SK-N-MC (cell line): ENCODE data around the gene HOXB4.

Source experiments
- DNase-seq: peaks from one replicate; pipeline ENCODE4 v3.0.0-alpha.2; 2011; ENCODE audit warnings: low read depth, low spot score
- H3K27ac ChIP-seq: fragments of 200-600 bp; sonication (generic); 2 replicates; pipeline ENCODE4 v1.5.1; 2016; ENCODE audit warnings: mixed run types
- H3K36me3 ChIP-seq: fragments of 200-600 bp; sonication (generic); 2 replicates; pipeline ENCODE4 v1.6.1; 2017; ENCODE audit warnings: antibody characterized with exemption, low read length, mixed read lengths; ENCODE audit not compliant: insufficient read depth
- H3K4me3 ChIP-seq: fragments of 200-600 bp; sonication (generic); 2 replicates; pipeline ENCODE4 v1.5.1; 2016
- H3K9ac ChIP-seq: fragments of 200-600 bp; sonication (generic); 2 replicates; pipeline ENCODE4 v1.8.0; 2017; ENCODE audit warnings: mixed run types, mixed read lengths; ENCODE audit not compliant: insufficient read length
- H3K9me3 ChIP-seq: fragments of 200-600 bp; sonication (generic); 2 replicates; pipeline ENCODE4 v1.6.1; 2017; ENCODE audit warnings: low read depth, mild to moderate bottlenecking, antibody characterized with exemption, low read length, moderate library complexity, mixed read lengths
- EZH2 ChIP-seq: fragments of 200-600 bp; sonication (generic); IDR thresholded peaks from one replicate; pipeline ENCODE4 v1.6.1; 2017; ENCODE audit warnings: antibody characterized with exemption
- FOXP2 ChIP-seq: optimal IDR thresholded peaks from 2 replicates; pipeline ENCODE3; 2011; ENCODE audit warnings: mild to moderate bottlenecking, moderate library complexity; ENCODE audit not compliant: insufficient read depth; ENCODE audit errors: extremely low read length, control extremely low read depth
- POLR2AphosphoS5 ChIP-seq: IDR thresholded peaks from 2 replicates; pipeline ENCODE4 v1.6.1; 2012; ENCODE audit warnings: mild to moderate bottlenecking, low read depth, low read length, borderline replicate concordance

The HOXB4 gene

DNA sequence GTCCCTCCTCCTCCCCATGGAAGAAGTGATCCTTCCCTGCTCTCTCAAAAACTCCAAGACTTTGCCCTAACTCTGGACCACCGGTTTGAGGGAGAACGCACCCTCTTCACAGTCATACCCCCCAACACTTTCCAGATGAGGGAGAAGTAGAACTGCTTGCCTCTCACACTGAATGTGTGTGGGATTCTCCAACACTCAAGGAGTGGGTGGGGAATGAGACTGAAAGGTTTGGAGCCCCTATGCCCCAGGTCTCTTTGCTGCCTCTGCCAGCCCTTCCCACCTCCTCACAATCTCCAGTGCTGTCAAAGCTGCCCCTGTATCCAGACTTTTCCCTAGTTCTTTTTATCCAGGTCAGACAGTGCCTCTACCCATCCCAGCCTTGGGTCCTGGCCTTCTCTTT lies 11.4 kb downstream of the HOXB4 start:
- Histone ChIP-seq H3K36me3 (0 out of 2 replicates have a peak, but pooled peaks cover under 1% of the 10 kb centered on the region), H3K27ac (no peak overlapping the region), H3K9ac (no peak overlapping the region), H3K9me3 (no peaks in the 10 kb centered on the region), H3K4me3 (no peak overlapping the region)
- TF ChIP-seq EZH2 (no peak), FOXP2 (no peak), POLR2AphosphoS5 (no peak)
- no peak for DNase-seq

DNA sequence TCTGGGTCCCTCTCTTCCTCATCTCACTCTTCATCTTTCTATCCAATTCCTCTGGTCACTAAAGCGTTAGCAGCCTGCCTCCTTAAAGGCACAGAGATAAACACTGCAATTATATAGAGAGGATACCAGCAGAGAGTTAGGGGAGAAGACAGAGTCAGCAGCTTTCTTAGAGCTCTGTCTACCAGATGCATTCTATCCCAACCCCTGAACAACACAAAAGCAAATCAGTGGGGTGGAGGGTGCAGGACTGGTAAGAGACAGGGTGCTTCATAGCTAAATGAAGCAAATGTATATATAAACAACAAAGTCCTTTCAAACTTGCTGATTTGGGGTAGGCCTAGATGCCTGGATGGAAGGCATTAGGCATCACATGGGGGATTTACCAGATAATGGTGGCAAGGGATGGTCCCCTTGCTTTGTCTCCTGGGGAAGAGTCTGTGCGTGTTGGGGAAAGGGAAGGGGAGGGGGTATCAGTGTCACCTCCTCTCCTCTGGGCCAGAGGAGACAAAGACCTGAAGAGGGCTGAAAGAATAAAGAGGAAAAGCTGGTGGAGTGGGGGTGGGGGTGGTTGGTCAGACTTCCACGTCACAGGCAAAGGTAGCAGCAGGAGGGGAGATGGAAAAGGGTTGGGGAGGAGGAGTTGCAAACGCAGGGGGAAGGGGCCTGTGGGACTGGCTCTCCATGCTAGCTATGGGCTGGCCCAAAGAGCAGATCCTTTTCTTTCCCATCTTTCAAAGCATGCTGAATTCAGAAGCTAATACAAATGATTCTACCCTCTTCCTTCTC lies 12.0 kb downstream of the HOXB4 start:
- no peak overlapping the region for H3K9ac ChIP-seq
- TF ChIP-seq POLR2AphosphoS5 (no peak), FOXP2 (no peak), EZH2 (no peak)
- H3K9me3 ChIP-seq, result no peaks in the 10 kb centered on the region
- no peaks in the 10 kb centered on the region for H3K36me3 ChIP-seq
- no peak overlapping the region for H3K4me3 ChIP-seq
- no peak overlapping the region for H3K27ac ChIP-seq
- DNase-seq, result no peak

DNA sequence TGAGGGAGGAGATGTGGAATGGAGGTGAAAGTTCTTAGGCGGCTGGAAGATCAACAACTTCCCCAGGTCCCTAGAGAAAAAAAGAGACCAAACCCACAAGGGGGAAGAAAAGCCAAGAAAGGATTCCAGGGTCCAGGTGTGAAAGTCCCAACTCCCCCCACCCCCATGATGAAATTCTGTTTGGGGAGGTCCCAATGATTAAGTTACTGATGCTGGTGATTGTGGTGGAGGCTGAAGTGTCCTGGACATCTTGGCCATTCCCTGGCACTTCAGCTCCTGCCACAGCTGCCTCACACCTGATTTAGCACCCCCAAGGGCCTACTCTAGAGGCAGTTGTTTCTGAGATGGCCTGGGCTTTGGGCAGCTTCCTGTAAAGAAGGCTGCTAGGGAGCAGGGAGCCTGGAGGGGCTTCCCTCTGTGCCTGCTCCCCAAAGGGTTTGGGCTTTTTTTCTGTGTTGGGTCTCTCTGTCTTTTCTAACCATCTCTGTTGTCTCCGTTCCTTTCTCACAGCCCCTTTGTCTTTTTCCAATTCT lies 13.1 kb downstream of the HOXB4 start:
- H3K36me3 ChIP-seq, result no peaks in the 10 kb centered on the region
- no peaks in the 10 kb centered on the region for H3K9me3 ChIP-seq
- TF ChIP-seq POLR2AphosphoS5 (no peak), FOXP2 (no peak), EZH2 (no peak)
- no peak for DNase-seq
- H3K4me3 ChIP-seq, result no peak overlapping the region
- H3K27ac ChIP-seq, result no peak overlapping the region
- H3K9ac ChIP-seq, result no peak overlapping the region

DNA sequence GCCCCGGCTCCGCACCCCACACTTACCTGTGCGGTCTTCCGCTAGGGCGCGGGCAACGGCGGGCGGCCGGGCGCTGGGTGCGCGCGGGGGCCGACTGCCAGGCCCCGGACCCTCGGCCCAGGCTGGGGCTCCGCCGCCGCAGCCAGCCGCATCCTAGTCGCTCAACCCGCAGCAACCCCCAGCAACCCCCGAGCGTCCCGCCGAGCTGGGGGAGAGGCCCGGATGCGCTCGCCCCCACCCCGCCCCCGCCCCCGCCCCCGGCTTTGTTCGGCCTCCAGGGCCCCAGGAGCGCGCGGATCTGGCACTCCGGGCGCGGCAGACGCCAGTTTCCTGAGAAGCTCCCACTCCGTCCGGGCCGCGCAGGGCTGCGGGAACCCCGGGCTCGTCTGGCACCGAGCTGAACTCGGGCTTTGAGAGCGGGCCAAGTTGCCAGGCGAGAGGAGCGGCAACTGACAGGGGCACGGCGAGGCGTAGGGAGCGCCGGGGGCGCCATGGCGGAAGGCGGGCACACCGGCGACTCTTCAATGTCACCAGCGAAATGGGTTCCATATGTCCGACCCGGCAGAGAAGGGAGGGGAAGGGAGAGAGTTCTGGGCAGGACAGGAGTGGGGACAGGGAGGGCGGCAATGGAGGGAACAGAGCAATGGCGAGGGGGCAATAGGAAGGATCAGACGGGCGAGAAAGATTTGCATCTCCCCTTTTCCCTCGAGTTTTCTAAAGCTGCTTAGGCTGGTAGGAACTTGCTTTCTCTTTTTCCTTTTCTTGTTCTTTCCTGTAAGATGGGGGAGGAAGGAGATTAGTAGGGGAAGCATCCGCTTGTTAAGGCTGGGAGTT lies 13.7 kb downstream of the HOXB4 start:
- no peaks in the 10 kb centered on the region for H3K36me3 ChIP-seq
- TF ChIP-seq POLR2AphosphoS5 (no peak), FOXP2 (no peak), EZH2 (no peak)
- H3K9ac ChIP-seq, result no peak overlapping the region
- H3K27ac ChIP-seq, result no peak overlapping the region
- peak overlapping the region; percentile 60 for H3K4me3 ChIP-seq
- no peaks in the 10 kb centered on the region for H3K9me3 ChIP-seq
- no peak for DNase-seq

DNA sequence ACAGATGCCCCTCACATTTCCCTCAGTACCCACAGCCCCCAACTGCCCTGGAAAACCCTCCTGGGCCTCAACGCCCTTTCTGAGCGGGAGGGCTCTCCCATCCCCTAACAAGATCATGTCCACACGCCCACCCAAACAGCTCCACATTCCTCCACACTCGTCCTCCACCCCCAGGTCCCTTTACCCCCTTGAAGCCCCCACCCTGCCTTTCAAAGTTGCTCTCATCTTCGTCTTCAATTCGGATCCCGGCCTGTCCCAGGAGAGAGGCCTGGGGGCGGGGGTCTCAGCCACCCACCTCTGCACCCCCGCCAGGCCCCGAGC lies 14.3 kb downstream of the HOXB4 start:
- Histone ChIP-seq H3K4me3 (no peak overlapping the region), H3K36me3 (no peaks in the 10 kb centered on the region), H3K9ac (no peak overlapping the region), H3K27ac (no peak overlapping the region), H3K9me3 (no peaks in the 10 kb centered on the region)
- DNase-seq, result no peak
- TF ChIP-seq EZH2, result no peak
- no peak for TF ChIP-seq FOXP2
- no peak for TF ChIP-seq POLR2AphosphoS5

DNA sequence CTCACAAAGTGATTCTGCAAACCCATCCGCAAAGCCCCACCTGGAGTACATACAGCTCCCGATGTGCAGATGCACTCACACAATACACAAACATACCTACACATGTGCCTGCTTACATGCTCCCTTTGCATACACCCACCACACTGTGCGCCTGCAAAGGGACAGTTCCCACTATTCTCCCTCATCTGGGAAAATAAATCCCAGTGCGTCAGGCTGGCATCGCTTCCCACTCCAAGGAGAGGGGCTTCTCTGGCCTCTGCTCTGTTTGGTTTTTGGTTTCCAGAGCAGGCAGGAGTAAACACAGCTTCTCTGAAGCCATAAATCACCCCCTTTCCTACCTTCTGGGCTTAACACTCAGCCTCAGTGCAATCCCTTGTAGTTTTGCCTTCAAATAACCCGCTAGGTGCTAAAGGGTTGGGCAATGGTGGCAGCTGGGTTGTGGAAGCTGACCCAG lies 14.7 kb downstream of the HOXB4 start:
- no peak for TF ChIP-seq EZH2
- no peak for TF ChIP-seq FOXP2
- TF ChIP-seq POLR2AphosphoS5, result no peak
- no peaks in the 10 kb centered on the region for H3K9me3 ChIP-seq
- H3K4me3 ChIP-seq, result no peak overlapping the region
- no peak overlapping the region for H3K27ac ChIP-seq
- DNase-seq, result no peak
- no peak overlapping the region for H3K9ac ChIP-seq
- H3K36me3 ChIP-seq, result no peaks in the 10 kb centered on the region

DNA sequence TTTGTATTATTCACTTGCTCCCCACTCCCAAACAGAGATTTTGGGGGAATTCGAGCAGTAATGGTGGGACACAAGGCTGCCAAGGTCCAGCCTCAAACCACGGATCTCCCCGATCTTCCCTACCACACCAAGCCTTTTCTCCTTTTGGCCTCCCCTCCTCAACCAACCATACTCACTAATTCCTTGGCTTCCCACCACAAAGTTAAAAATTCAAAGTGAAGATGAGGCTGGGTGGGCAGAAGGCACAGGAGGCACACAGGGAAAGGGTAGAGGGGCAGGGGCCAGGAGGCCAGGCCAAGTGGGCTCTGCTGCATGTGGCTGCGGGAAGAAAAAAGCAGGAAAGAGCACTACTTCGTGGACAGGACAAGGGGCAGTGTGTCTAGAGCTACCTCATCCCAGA lies 15.2 kb downstream of the HOXB4 start:
- no peak overlapping the region for H3K4me3 ChIP-seq
- DNase-seq, result no peak
- H3K36me3 ChIP-seq, result no peaks in the 10 kb centered on the region
- no peaks in the 10 kb centered on the region for H3K9me3 ChIP-seq
- TF ChIP-seq FOXP2, result no peak
- TF ChIP-seq EZH2, result no peak
- no peak for TF ChIP-seq POLR2AphosphoS5
- no peak overlapping the region for H3K9ac ChIP-seq
- H3K27ac ChIP-seq, result no peak overlapping the region

DNA sequence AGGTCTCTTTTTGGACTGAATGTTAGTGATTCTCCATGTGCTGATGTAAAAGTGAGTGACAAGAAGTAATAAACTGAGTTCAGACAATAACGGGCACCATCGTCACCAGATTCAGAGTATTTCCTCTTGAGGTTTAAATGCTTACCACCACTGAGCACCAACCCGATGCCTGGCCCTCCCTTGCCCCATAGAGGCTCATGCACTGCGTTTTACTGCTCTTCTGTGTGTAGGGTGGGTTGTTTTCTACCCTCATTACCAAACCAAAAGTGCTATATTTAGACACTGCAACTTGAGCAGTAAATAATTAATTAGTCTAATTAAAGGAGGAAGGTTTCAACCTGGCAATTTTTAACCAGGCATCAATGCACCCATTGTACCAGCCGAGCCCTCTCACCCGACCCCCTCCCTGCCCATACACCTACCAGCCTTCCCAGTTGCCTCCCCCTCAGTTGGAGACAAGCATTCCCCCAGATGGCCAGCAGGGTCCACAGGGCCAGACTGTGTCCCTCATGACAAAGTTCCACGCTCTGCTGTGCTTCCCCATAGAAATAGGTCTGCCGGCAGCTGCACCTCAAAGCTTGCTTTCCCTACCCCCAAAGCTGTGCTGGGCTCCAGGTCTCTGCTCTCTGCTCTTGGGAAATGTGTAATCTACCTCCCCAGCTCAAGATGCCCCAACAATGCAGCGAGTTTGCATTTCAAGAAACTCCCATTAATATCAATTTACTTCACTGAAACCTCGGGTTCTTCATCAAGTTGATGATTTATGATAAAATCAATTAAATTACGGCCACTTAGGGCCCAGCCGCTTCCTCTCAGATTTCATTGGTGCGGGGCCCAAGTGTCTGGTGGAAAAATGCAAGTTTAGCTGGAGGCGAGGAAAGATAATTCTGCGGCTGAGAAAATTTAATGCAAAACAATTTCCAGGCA lies 16.0 kb downstream of the HOXB4 start:
- DNase-seq, result no peak
- Histone ChIP-seq H3K9ac (no peak overlapping the region), H3K27ac (no peak overlapping the region), H3K4me3 (no peak overlapping the region), H3K36me3 (no peaks in the 10 kb centered on the region), H3K9me3 (no peaks in the 10 kb centered on the region)
- TF ChIP-seq EZH2 (no peak), POLR2AphosphoS5 (no peak; the same call in 1 of the 2 replicates), FOXP2 (no peak)
